Ovary (tissue), 9 donors: Measurements from ENCODE around the gene C17orf100. TPM values are rescaled to one million over a fixed set of nuclear protein-coding genes. Genes with fewer than 3 reads are reported as not detected.
A peak's percentile ranks its signal among the peaks of the same experiment; 100 is the strongest.

Experiments used
- DNase-seq, 5 donors: peaks; one replicate each; pipeline ENCODE4 v3.0.0-alpha.2; 2019 to 2020
- H3K27ac ChIP-seq, 2 donors: fragments of 200-600 bp; one replicate each; pipeline versions ENCODE4 v1.5.1 to v1.8.0; 2019 to 2022
- H3K27me3 ChIP-seq: fragments of 200-600 bp; one replicate; pipeline ENCODE4 v1.8.0; 2022
- H3K36me3 ChIP-seq: fragments of 200-600 bp; sonication (generic); one replicate; pipeline ENCODE4 v1.5.1; 2019
- H3K4me1 ChIP-seq: one replicate; pipeline ENCODE4 v1.8.1; 2013; ENCODE audit warnings: mild to moderate bottlenecking, moderate library complexity; ENCODE audit not compliant: insufficient read depth
- H3K4me3 ChIP-seq: fragments of 200-600 bp; sonication (generic); one replicate; pipeline ENCODE4 v1.5.1; 2017
- H3K9me3 ChIP-seq, 2 donors: fragments of 200-600 bp in 1 of 2; sonication (generic) in 1 of 2; one replicate each; pipeline versions ENCODE4 v1.5.1 to v1.8.1; 2013 to 2019; ENCODE audit warnings: mild to moderate bottlenecking in 1 of 2, moderate library complexity in 1 of 2
- EP300 ChIP-seq: sonication (generic); formaldehyde crosslinking; IDR thresholded peaks from one replicate; pipeline ENCODE4 v1.6.1; 2017; ENCODE audit warnings: antibody characterized with exemption
- POLR2A ChIP-seq: fragments of 450-650 bp; IDR thresholded peaks from one replicate; pipeline ENCODE4 v1.6.1; 2017; ENCODE audit warnings: antibody characterized with exemption, mild to moderate bottlenecking, moderate library complexity
- WGBS, 3 donors: extraction: QIAGEN DNeasy Blood & Tissue Kit in 1 of 3; methylation state at CpG; one replicate each; pipeline versions ENCODE4 v1.1.5 to v1.1.7; 2013 to 2017; 5-methylcytosine and 5-hydroxymethylcytosine counted together
- intact Hi-C, 4 donors: fragments of 100-400 bp; cut with DNase I; formaldehyde crosslinking; loops; one replicate each; pipeline versions ENCODE4 v1.11.0 to v1.15.1; 2022 to 2023
- microRNA-seq, 3 donors: library from miRNA; unstranded; fragments of <30 nt; microRNA quantifications; one replicate each; pipeline versions ENCODE4 to v1.2.0, GENCODE V29; 2019 to 2020
- polyA plus RNA-seq, 2 donors: library from polyadenylated mRNA; stranded (reverse); fragments of 200-250 nt in 1 of 2; fragments of 350-450 nt in 1 of 2; fragmentation: Illumina TruSeq in 1 of 2; extraction: RNeasy Lipid Tissue Mini Kit (QIAGEN cat#74804) in 1 of 2; gene quantifications; one replicate each; pipeline ENCODE4 v1.2.3, GENCODE V29; 2013 to 2014
- small RNA-seq: library from RNA; depleted of rRNA; stranded (forward); fragments of <200 nt; gene quantifications from one replicate; pipeline ENCODE3, GENCODE V24; 2016
- total RNA-seq, 7 donors: library from RNA; depleted of rRNA in 2 of 7; stranded (reverse); fragments of >200 nt in 2 of 7; fragmentation: NEBNext Ultra II Directional in 3 of 7; extraction: Animal tissue kit (Norgen Biotek cat#: 25700) in 3 of 7; gene quantifications; one replicate each; pipeline versions ENCODE4 v1.1.0 to v1.2.4, GENCODE V29; 2016 to 2023
- TF ChIP-seq, protein P1 (sequence below), 3 donors: fragments of 450-650 bp in 2 of 3; fragments of 200-600 bp in 1 of 3; IDR thresholded peaks; one replicate each; pipeline versions ENCODE4 v1.5.1 to v1.8.0; 2016 to 2022; ENCODE audit warnings: antibody characterized with exemption in 3 of 3, mild to moderate bottlenecking in 1 of 3
- donor health status: DM: no; HTN: no; CAD: no; lungs with moderate emphysema.
- donor health status: DM: no; HTN: no; CAD: no.
- donor health status: Bipolar disorder and iron deficiency.
- donor health status: DM: yes; HTN: yes; CAD: no.
- donor health status: DM: no; HTN: no; CAD: no.
- donor health status: DM: yes; HTN: yes; CAD: no.

The C17orf100 gene
- total and polyA plus RNA-seq, 9 donors: 0.81 to 2.1 (median 1.6) TPM

DNA sequence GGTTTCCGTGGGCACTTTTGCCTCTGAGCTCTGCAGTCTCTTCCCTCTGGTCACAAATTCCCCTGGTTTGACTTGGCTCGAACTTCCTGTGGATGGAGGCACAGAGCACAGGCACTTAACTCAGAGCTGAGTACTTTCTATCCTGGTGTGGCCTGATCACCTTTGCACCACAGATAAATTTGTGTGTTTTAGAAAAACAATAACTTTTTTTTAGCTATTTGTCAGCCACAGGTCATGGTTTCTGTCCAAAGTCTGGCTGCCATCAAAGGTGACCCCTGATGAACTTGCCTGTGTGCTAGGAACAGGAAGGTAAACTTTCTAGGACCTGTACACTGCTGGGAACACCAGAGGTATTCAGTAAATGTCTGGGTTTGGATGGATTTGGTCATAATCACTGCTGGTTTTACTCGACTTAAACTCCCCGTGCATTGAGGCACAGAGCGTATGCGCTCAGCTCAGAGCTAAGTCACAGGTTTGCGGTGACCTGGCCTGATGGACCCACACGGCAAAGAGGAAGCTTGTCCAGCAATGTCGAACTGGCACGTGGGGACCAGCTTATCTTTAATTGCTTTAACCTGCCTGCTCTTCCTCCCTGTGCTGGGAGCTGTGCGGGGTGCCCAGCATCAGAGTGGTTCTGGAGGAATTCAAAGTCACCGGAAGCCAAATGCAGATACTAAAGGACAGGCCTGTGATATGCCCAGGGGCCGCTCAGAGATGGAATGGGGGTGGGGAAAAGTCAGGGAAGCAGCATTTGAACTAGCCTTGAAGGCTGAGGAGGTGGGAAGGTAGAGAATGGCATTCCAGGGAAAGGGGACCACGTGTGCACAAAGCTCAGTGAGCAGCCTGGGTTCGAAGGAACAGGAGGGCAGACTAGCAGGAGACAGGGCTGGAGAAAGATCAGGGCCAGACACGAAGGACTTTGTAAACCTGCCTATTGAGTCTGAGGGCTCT is 48.7 kb downstream of the C17orf100 start:
- TF ChIP-seq EP300 (no peak), POLR2A (no peak)
- TF ChIP-seq, protein P1, sequence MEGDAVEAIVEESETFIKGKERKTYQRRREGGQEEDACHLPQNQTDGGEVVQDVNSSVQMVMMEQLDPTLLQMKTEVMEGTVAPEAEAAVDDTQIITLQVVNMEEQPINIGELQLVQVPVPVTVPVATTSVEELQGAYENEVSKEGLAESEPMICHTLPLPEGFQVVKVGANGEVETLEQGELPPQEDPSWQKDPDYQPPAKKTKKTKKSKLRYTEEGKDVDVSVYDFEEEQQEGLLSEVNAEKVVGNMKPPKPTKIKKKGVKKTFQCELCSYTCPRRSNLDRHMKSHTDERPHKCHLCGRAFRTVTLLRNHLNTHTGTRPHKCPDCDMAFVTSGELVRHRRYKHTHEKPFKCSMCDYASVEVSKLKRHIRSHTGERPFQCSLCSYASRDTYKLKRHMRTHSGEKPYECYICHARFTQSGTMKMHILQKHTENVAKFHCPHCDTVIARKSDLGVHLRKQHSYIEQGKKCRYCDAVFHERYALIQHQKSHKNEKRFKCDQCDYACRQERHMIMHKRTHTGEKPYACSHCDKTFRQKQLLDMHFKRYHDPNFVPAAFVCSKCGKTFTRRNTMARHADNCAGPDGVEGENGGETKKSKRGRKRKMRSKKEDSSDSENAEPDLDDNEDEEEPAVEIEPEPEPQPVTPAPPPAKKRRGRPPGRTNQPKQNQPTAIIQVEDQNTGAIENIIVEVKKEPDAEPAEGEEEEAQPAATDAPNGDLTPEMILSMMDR (IDR thresholded peaks at IDR 0.05): no peak
- intact Hi-C loops: loop anchor here in 1 of 4 donors (10.0 kb wide), 1 partner anchor 95 kb away; no protein-coding TSS in a partner anchor
- H3K27me3 ChIP-seq: no peaks in the 10 kb centered on the region
- no peak overlapping the region for H3K27ac ChIP-seq
- no peaks in the 10 kb centered on the region for H3K9me3 ChIP-seq
- WGBS, 3 donors: 73 to 75% (median 73%) methylated on average over 16 of the region's 16 CpGs
- no peak overlapping the region for H3K4me3 ChIP-seq
- H3K36me3 ChIP-seq: no peaks in the 10 kb centered on the region
- no peaks in the 10 kb centered on the region for H3K4me1 ChIP-seq
- no peak for DNase-seq

DNA sequence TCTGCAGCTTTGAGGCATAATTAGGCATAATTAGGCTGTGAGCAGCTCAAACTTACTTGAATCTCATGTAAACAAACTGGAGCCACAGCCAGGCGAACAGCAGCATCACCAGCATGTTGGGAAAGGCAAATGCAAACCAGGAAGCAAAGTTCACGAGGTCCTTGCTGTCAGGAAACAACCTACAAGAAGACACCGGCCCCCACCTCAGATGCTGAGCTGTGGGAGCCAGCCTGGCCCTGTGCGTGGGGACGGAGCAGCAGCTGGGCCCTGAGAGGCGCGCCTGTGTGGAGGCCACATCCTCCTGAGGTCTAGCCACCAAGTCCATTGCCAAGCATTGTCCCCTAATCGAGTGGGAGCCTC is 49.4 kb downstream of the C17orf100 start:
- no peak overlapping the region for H3K27ac ChIP-seq
- H3K4me1 ChIP-seq: no peaks in the 10 kb centered on the region
- no peaks in the 10 kb centered on the region for H3K9me3 ChIP-seq
- intact Hi-C loops: no loop called here
- no peaks in the 10 kb centered on the region for H3K27me3 ChIP-seq
- 79 to 86% (median 83%) methylated on average over 8 of the region's 8 CpGs for WGBS, 3 donors
- no peak for DNase-seq
- H3K36me3 ChIP-seq: no peaks in the 10 kb centered on the region
- no peak overlapping the region for H3K4me3 ChIP-seq
- no peak for TF ChIP-seq POLR2A

DNA sequence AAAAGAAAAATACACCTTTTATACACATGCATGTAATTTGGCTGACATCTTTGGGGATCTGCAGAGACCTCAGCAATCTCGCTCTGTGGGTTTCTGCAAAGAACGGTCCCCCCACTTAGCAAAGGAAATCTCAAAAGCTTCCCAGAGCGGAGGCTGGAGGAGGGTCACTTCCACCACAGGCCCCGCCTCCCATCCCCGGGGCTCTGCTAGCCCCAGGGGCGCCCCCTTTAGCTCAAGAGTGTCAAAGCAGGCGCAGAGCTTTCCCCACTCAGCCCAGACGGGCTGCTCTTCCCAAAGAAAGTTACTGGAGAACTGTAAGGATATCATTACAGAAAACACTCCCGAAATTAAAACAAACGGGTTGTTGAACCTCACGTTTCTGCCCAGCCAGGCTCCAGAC is 50.2 kb downstream of the C17orf100 start:
- Histone ChIP-seq H3K4me3 (no peak overlapping the region), H3K4me1 (no peaks in the 10 kb centered on the region), H3K9me3 (no peaks in the 10 kb centered on the region), H3K27ac (no peak overlapping the region), H3K27me3 (no peaks in the 10 kb centered on the region), H3K36me3 (no peaks in the 10 kb centered on the region)
- TF ChIP-seq POLR2A (no peak), EP300 (no peak)
- peak in 2 of 5 donors; percentile 28 to 54 for DNase-seq
- 22 to 28% (median 27%) methylated on average over 11 of the region's 11 CpGs for WGBS, 3 donors
- intact Hi-C loops: no loop called here

DNA sequence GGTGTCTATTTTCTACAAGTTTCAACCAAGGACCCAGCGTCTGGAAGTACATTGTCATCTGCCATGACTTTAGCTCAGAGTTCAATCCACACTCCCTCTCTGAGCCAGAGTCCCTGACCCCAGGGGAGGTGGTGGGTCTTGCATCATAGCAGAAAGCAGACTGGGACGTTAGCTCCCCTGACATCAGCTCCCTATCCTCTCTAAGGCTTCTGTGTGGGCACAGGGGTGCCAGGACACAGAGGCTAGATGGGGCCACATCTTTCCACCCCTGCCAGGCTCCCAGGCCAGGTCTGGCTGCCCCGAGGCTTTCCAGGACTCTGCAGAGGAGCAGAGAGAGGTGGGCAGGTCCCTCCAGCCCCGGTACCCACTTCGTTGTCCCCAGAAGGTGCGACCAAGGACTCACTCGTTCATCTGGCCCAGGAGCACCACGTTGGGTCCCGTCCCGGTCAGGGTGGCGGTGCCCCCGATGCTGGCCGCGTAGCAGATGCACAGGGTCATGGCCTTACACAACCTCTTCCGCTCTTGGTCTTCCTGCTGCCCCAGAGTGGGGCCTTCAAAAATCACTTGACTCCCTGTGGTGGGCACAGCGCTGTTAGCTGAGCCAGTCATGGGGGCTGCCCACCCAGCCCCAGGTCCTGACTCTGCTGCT is 51.1 kb downstream of the C17orf100 start:
- 85 to 89% (median 89%) methylated on average over 16 of the region's 16 CpGs for WGBS, 3 donors
- no peak overlapping the region for H3K4me3 ChIP-seq
- no peak for DNase-seq
- H3K36me3 ChIP-seq: no peaks in the 10 kb centered on the region
- no peaks in the 10 kb centered on the region for H3K27me3 ChIP-seq
- TF ChIP-seq POLR2A (no peak), EP300 (no peak)
- TF ChIP-seq, protein P1 (IDR thresholded peaks at IDR 0.05): no peak
- H3K9me3 ChIP-seq: no peaks in the 10 kb centered on the region
- H3K27ac ChIP-seq: no peak overlapping the region
- intact Hi-C loops: no loop called here
- H3K4me1 ChIP-seq: no peaks in the 10 kb centered on the region

Small RNA genes within 50 kb of the gene (microRNA-seq; reads per million reads assigned to microRNA genes)
- 0 reads per million in 3 donors for gene MIR4520-1
- gene MIR4520-2: 0 reads per million in 3 donors

Small RNA genes within 50 kb of the gene (small RNA-seq; reads per million reads assigned to genes)
- gene MIR4520-1: not detected

Other genes with a start within 250 kb of the C17orf100 start
- not detected for gene AIPL1, start 216.6 kb upstream of the C17orf100 start, total RNA-seq
- gene AIPL1, start 216.6 kb upstream of the C17orf100 start, polyA plus RNA-seq: not detected
- gene PIMREG, start 207.3 kb upstream of the C17orf100 start, total RNA-seq: 1 to 10 TPM in 1 of 7 donors, under 1 TPM in 5, not detected in 1; 0.20 to 4.7 (median 0.73) TPM
- under 1 TPM; 0.58 to 0.78 TPM for gene PIMREG, start 207.3 kb upstream of the C17orf100 start, polyA plus RNA-seq
- 10 to 100 TPM; 10.0 to 68.7 (median 30.3) TPM for gene PITPNM3, start 95.2 kb upstream of the C17orf100 start, total RNA-seq
- 10 to 100 TPM; 10.3 to 12.8 TPM for gene PITPNM3, start 95.2 kb upstream of the C17orf100 start, polyA plus RNA-seq
- 10 to 100 TPM; 14.4 to 32.3 (median 20.3) TPM for gene KIAA0753, start 11.1 kb upstream of the C17orf100 start, total RNA-seq
- 10 to 100 TPM; 12.1 to 15.4 TPM for gene KIAA0753, start 11.1 kb upstream of the C17orf100 start, polyA plus RNA-seq
- gene TXNDC17, start 10.7 kb upstream of the C17orf100 start, total RNA-seq: 100 to 1,000 TPM in 2 of 7 donors, 10 to 100 TPM in 5; 19.0 to 104 (median 36.1) TPM
- gene TXNDC17, start 10.7 kb upstream of the C17orf100 start, polyA plus RNA-seq: 10 to 100 TPM; 44.9 to 61.9 TPM
- gene MED31, start 157 bp upstream of the C17orf100 start, total RNA-seq: 10 to 100 TPM; 15.0 to 21.9 (median 19.0) TPM
- 10 to 100 TPM; 15.2 to 17.1 TPM for gene MED31, start 157 bp upstream of the C17orf100 start, polyA plus RNA-seq
- 1 to 10 TPM in 5 of 7 donors, under 1 TPM in 2; 0.57 to 2.6 (median 1.5) TPM for gene SLC13A5, start 61.6 kb downstream of the C17orf100 start, total RNA-seq
- gene SLC13A5, start 61.6 kb downstream of the C17orf100 start, polyA plus RNA-seq: under 1 TPM; 0.45 to 0.94 TPM
- 100 to 1,000 TPM in 2 of 7 donors, 10 to 100 TPM in 5; 33.3 to 111 (median 64.8) TPM for gene XAF1, start 104.3 kb downstream of the C17orf100 start, total RNA-seq
- 100 to 1,000 TPM in 1 of 2 donors, 10 to 100 TPM in 1; 81.4 to 105 TPM for gene XAF1, start 104.3 kb downstream of the C17orf100 start, polyA plus RNA-seq
- gene FBXO39, start 124.5 kb downstream of the C17orf100 start, total RNA-seq: 1 to 10 TPM in 3 of 7 donors, under 1 TPM in 4; 0.11 to 2.4 (median 0.81) TPM
- gene FBXO39, start 124.5 kb downstream of the C17orf100 start, polyA plus RNA-seq: 1 to 10 TPM in 1 of 2 donors, under 1 TPM in 1; 0.88 to 1.2 TPM
- 10 to 100 TPM in 1 of 7 donors, 1 to 10 TPM in 2, under 1 TPM in 2, not detected in 2; 0.94 to 19.3 (median 2.1) TPM for gene TEKT1, start 180.0 kb downstream of the C17orf100 start, total RNA-seq
- under 1 TPM in 1 of 2 donors, not detected in 1; 0.06 TPM for gene TEKT1, start 180.0 kb downstream of the C17orf100 start, polyA plus RNA-seq